K562 treated with DMSO at 1 percent for 48 hours (cell line): ENCODE data around the gene FOXK1. TPM values are rescaled to one million over a fixed set of nuclear protein-coding genes. Genes with fewer than 3 reads are reported as not detected.

Experiments used
- total RNA-seq: library from RNA; unstranded; fragments of 300-600 nt; gene quantifications from 2 replicates; pipeline ENCODE4 v1.2.3, GENCODE V29; 2022; ENCODE audit warnings: low replicate concordance; ENCODE audit errors: extremely low read depth

FOXK1 gene
- total RNA-seq = not detected in 2 replicates

DNA sequence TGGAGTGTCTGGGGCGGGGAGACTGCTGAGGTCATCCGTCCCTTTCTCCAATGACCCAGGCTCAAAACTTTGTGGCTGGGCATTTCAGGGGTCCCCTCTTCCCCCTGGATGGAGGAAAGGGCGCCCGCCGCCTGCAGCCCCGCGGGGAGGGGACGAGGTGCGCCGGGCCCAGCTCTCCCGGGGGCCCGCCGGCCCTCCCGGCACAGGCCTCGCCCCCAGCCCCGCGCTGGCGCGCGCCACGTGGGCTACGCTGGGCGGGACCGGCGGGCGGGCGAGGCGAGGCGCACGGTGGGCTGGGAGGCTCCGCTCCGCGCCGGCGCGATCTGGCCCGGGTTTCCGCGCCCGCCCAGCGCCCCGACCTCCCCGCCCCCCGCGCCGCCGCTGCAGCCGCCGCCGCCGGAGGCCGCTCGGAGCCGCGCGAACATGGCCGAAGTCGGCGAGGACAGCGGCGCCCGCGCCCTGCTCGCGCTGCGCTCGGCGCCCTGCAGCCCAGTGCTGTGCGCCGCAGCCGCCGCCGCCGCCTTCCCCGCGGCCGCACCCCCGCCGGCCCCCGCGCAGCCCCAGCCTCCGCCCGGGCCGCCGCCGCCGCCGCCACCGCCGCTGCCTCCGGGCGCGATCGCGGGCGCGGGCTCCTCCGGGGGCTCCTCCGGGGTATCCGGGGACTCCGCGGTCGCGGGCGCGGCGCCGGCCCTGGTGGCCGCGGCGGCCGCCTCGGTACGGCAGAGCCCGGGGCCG, at the start of gene FOXK1:
FOXK1 (plus strand) TSS at position 410 of the 735 bp plus-strand sequence; CDS start at position 424, 14 bp downstream.

DNA sequence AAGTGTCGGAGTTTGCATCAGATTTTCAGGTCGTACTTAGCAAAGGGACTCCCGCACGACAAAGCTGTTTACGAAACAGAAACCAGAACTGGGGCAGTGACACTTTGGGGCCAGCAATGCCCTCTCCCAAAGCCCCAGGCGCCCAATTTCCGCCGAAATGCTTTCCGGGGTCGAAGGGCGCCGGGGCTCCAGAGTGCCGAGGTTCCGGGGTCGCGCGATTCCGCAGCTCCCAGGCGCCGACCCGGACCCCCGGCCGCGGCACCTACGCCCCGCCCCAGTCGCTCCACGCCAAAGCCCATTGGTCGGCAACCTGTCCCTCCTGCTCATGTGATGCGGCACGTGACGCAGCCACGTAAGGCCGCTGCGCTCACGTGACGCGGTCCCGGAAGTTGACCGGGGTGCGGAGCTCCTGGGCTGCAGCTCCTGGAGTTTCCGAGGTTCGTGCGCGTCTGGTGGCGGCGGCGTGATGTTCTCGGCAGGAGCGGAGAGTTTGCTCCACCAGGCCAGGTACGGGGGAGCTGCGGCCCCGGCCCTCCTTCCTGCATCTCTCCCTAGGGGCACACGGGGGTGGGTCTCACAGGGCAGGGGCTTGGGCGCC, 93.3 kb downstream of the FOXK1 start, which contains the start of gene AP5Z1:
AP5Z1 (plus strand) TSS at position 374 of the 598 bp plus-strand sequence; CDS start at position 467, 93 bp downstream.

Other genes with a start within 250 kb of the FOXK1 start
- gene AP5Z1, start 93.3 kb downstream of the FOXK1 start, total RNA-seq = not detected in 2 replicates
- not detected in 2 replicates for gene PAPOLB, start 179.7 kb downstream of the FOXK1 start, total RNA-seq
- not detected in 2 replicates for gene RADIL, start 201.4 kb downstream of the FOXK1 start, total RNA-seq